Activated CD8-positive, alpha-beta T cell treated with anti-CD3 and anti-CD28 coated beads for 36 hours (primary cell): ENCODE data around the gene STK38L. TPM values are rescaled to one million over a fixed set of nuclear protein-coding genes. Genes with fewer than 3 reads are reported as not detected.

Experiments
- ATAC-seq: fragments of 200-7000 bp; cut with Tn5 transposase; one replicate; pipeline ENCODE4 v1.10.0; 2021; ENCODE audit warnings: mild to moderate bottlenecking, moderate library complexity
- CTCF ChIA-PET: fragments of 350-600 bp; sonication (Branson Sonifier 250); formaldehyde crosslinking; loops from one replicate; lab custom pipeline; 2021; ENCODE audit warnings: antibody characterized with exemption; lab: Charles Lee
- POLR2A ChIA-PET: fragments of 350-600 bp; sonication (Branson Sonifier 250); formaldehyde crosslinking; loops from one replicate; lab custom pipeline; 2021; ENCODE audit warnings: antibody characterized with exemption; lab: Charles Lee
- DNase-seq: peaks from one replicate; pipeline ENCODE4 v3.0.0-alpha.2; 2020
- H3K27ac Mint-ChIP-seq: one replicate; pipeline ENCODE4 v1.8.0; 2021; ENCODE audit warnings: mild to moderate bottlenecking, mixed read lengths
- H3K27me3 Mint-ChIP-seq: one replicate; pipeline ENCODE4 v1.8.0; 2021; ENCODE audit warnings: mixed read lengths
- H3K36me3 Mint-ChIP-seq: one replicate; pipeline ENCODE4 v1.8.0; 2021; ENCODE audit warnings: low read depth, mixed read lengths
- H3K4me1 Mint-ChIP-seq: one replicate; pipeline ENCODE4 v1.8.0; 2021; ENCODE audit warnings: low read depth, mixed read lengths
- H3K4me3 Mint-ChIP-seq: one replicate; pipeline ENCODE4 v1.8.0; 2021; ENCODE audit warnings: mild to moderate bottlenecking, moderate library complexity, mixed read lengths
- H3K9me3 Mint-ChIP-seq: one replicate; pipeline ENCODE4 v1.8.0; 2021; ENCODE audit warnings: mixed read lengths
- CTCF ChIP-seq: fragments of 200-600 bp; IDR thresholded peaks from one replicate; pipeline ENCODE4 v1.8.0; 2022; ENCODE audit warnings: antibody characterized with exemption, mild to moderate bottlenecking
- intact Hi-C: fragments of 100-400 bp; cut with micrococcal nuclease; formaldehyde crosslinking; loops from one replicate; pipeline ENCODE4 v1.10.0; 2022
- total RNA-seq, 2 experiments: library from RNA; stranded (reverse); gene quantifications; one replicate each; pipeline ENCODE4 v1.2.3, GENCODE V29; 2021

Gene STK38L
- total RNA-seq, 2 experiments from 2014 or later = 23.5 to 27.6 TPM

DNA sequence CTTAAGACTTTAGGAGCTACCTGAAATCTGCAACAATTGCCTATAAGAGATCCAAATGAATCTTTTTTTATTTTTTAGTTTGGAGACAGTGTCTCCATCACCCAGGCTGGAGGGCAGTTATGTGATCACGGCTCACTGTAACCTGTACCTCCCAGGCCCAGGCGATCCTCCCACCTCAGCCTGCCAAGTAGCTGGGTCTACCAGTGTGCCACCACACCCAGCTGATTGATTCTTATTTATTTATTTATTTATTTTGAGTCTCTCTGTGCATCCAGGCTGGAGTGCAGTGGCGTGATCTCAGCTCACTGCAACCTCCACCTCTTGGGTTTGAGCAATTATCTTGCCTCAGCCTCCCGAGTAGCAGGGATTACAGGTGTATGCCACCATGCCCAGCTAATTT, 26.1 kb downstream of the STK38L start:
- Mint-ChIP-seq H3K4me3 (no peak overlapping the region), H3K36me3 (peaks cover 20% of the 10 kb centered on the region), H3K27me3 (no peaks in the 10 kb centered on the region), H3K4me1 (peaks cover 13% of the 10 kb centered on the region), H3K9me3 (peaks cover 5% of the 10 kb centered on the region), H3K27ac (no peak overlapping the region)
- TF ChIP-seq CTCF = no peak
- CTCF ChIA-PET = interaction anchor here (1.0 kb wide), 1 partner anchor 15 kb away, joined by 4 read pairs; no protein-coding TSS in a partner anchor
- no peak for DNase-seq
- POLR2A ChIA-PET = no interaction called here
- intact Hi-C loops = no loop called here
- ATAC-seq = no peak

- H3K4me1 Mint-ChIP-seq = peaks cover 13% of the 10 kb centered on the region
- no peak for TF ChIP-seq CTCF
- CTCF ChIA-PET = interaction anchor here (1.9 to 2.0 kb wide), 2 partner anchors 13 to 27 kb away, joined by 6 to 8 read pairs; partner anchors contain the start of gene STK38L
- no peak overlapping the region for H3K27ac Mint-ChIP-seq
- intact Hi-C loops = no loop called here
- H3K9me3 Mint-ChIP-seq = peaks cover 5% of the 10 kb centered on the region
- no peak overlapping the region for H3K4me3 Mint-ChIP-seq
- ATAC-seq (no peak), DNase-seq (no peak)
- no peaks in the 10 kb centered on the region for H3K27me3 Mint-ChIP-seq
- peaks cover 20% of the 10 kb centered on the region for H3K36me3 Mint-ChIP-seq
- POLR2A ChIA-PET = interaction anchor here (0.5 to 1.5 kb wide), 2 partner anchors 10 to 255 kb away, joined by 3 read pairs; no protein-coding TSS in a partner anchor
These were observed 27.1 kb downstream of the STK38L start for GRCh38 chr12:27271206-27271605.

DNA sequence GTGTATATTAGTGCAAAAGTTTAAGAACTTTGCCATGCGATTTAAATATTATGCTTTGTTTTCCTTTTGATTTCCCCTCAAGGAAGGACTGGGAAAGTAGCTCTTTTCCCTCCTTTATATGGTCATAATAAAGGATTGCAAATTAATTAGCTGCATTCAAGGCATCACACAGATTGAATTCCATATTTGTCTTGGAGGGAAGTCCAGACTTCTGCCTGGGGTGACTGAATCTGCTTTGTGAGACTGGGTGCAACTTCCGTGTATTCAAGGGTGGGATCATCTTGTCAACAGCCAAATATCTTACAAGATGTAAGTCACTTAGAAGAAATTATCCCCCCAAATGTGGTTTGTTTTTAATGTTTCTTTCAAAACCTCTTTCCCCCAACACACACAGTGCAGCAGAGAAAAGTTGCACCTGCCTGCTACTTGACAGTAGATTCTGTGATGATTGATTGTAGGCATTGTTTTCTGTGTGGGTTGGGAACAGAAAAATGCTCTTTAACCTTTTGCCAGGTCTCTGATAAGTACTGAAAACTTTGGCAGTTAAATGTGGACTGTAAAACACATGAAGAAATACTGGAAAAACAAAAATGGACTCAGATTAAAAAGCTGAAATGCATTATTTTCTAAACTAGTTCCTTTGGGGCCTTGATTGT, 28.4 kb downstream of the STK38L start:
- peaks cover 4% of the 10 kb centered on the region for H3K9me3 Mint-ChIP-seq
- ATAC-seq (no peak), DNase-seq (no peak)
- H3K36me3 Mint-ChIP-seq = peaks cover 14% of the 10 kb centered on the region
- TF ChIP-seq CTCF = no peak
- H3K27me3 Mint-ChIP-seq = no peaks in the 10 kb centered on the region
- ChIA-PET CTCF (interaction anchor here (1.9 to 2.0 kb wide), 2 partner anchors 12 to 28 kb away, joined by 6 to 8 read pairs; partner anchors contain the start of gene STK38L), POLR2A (interaction anchor here (1.5 kb wide), 1 partner anchor 11 kb away, joined by 3 read pairs; no protein-coding TSS in a partner anchor)
- no peak overlapping the region for H3K27ac Mint-ChIP-seq
- no peak overlapping the region for H3K4me3 Mint-ChIP-seq
- H3K4me1 Mint-ChIP-seq = peaks cover 16% of the 10 kb centered on the region
- intact Hi-C loops = no loop called here

DNA sequence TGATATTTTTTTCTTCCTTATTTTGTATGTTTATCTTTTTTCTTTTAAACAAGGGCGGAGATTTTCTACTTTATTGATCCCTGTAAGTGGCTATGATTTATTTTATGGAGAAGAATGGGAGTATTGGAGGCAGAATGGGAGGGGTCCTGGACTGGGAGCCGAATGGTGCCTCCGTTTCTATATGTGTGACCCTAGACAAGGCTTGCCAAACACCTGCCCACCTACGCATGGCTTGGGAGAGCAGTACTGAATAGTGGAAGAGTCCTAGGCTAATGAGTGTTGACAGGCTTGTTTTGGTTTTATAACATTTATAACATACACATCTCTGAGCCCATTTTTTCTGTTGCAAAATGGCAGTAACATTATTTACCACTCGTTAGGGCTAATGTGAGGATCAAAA, 29.0 kb downstream of the STK38L start:
- POLR2A ChIA-PET = no interaction called here
- Mint-ChIP-seq H3K4me3 (no peak overlapping the region), H3K36me3 (peaks cover 9% of the 10 kb centered on the region), H3K27me3 (no peaks in the 10 kb centered on the region), H3K9me3 (no peaks in the 10 kb centered on the region), H3K4me1 (peaks cover 21% of the 10 kb centered on the region), H3K27ac (no peak overlapping the region)
- no peak for TF ChIP-seq CTCF
- CTCF ChIA-PET = no interaction called here
- intact Hi-C loops = no loop called here
- no peak for ATAC-seq
- no peak for DNase-seq

GRCh38 chr12:27274706-27275105, 30.6 kb downstream of the STK38L start:
- no peaks in the 10 kb centered on the region for H3K9me3 Mint-ChIP-seq

More at GRCh38 chr12:27274706-27275105, 30.6 kb downstream of the STK38L start:
- H3K4me1 Mint-ChIP-seq = peaks cover 33% of the 10 kb centered on the region
- intact Hi-C loops = no loop called here
- no peaks in the 10 kb centered on the region for H3K27me3 Mint-ChIP-seq
- CTCF ChIA-PET = no interaction called here
- ATAC-seq = no peak
- TF ChIP-seq CTCF = no peak
- no peak overlapping the region for H3K4me3 Mint-ChIP-seq
- H3K27ac Mint-ChIP-seq = no peak overlapping the region
- no peak for DNase-seq
- H3K36me3 Mint-ChIP-seq = peaks cover 4% of the 10 kb centered on the region
- POLR2A ChIA-PET = no interaction called here
